ENCODE data around the gene BMP7.

- no peak for TF ChIP-seq SUZ12 (IDR thresholded peaks at IDR 0.05; ENCODE audit: extremely low read depth, insufficient read depth, insufficient read length)
- TF ChIP-seq YY1 (IDR thresholded peaks at IDR 0.05; ENCODE audit: insufficient read depth, insufficient read length), result no peak
Observed at GRCh38 chr20:57202309-57202708, 64.1 kb downstream of the BMP7 start.
